HepG2 (cell line): ENCODE data around the gene ADGRG1. TPM values are rescaled to one million over a fixed set of nuclear protein-coding genes. Genes with fewer than 3 reads are reported as not detected.

Experiments
- ATAC-seq: fragments of 200-7000 bp; cut with Tn5 transposase; 3 replicates; pipeline ENCODE4 v1.9.1; 2020; ENCODE audit warnings: mild to moderate bottlenecking, moderate library complexity
- BruUV-seq: library from RNA; stranded (reverse); fragments of 400-500 nt; replicated peaks from 2 replicates; lab custom pipeline; 2021; lab: Mats Ljungman, UMichigan
- CTCF ChIA-PET: fragments of 300-600 bp; formaldehyde crosslinking; extraction: SDS; loops from one replicate; lab custom pipeline; 2021; ENCODE audit warnings: low total read pairs, inconsistent platforms, low intra/inter-chr PET ratio; lab: Yijun Ruan, JAX
- POLR2A ChIA-PET: fragments of 350-600 bp; sonication (Branson Sonifier 250); formaldehyde crosslinking; loops from one replicate; lab custom pipeline; 2020; ENCODE audit warnings: antibody characterized with exemption, inconsistent platforms; lab: Yijun Ruan, JAX
- DNase-seq: peaks from one replicate; pipeline ENCODE4 v3.0.0-alpha.2; 2015; ENCODE audit warnings: low spot score
- FAIRE-seq: peaks from 3 replicates; lab custom pipeline; 2011; peaks lifted over from hg19 to GRCh38; lab: Jason Lieb, UNC
- H2AFZ ChIP-seq: one replicate; pipeline ENCODE4 v1.6.1; 2011; ENCODE audit warnings: low read length, inconsistent platforms
- H3K27ac ChIP-seq: fragments of 300-600 bp; 3 replicates; pipeline ENCODE4 v1.8.0; 2011; ENCODE audit warnings: mixed run types, mild to moderate bottlenecking, mixed read lengths, low read length, inconsistent platforms; ENCODE audit not compliant: insufficient read depth; ENCODE audit errors: extremely low read length
- H3K27me3 ChIP-seq, 2 experiments: fragments of 200-600 bp in 1 of 2; 2 replicates in 1 of 2; 3 replicates in 1 of 2; pipeline versions ENCODE4 v1.6.0 to v1.8.0; 2011; ENCODE audit warnings: low read length in 2 of 2, mild to moderate bottlenecking in 2 of 2, moderate library complexity in 2 of 2, inconsistent platforms in 1 of 2; ENCODE audit not compliant: insufficient read depth in 2 of 2, control insufficient read depth in 1 of 2
- H3K36me3 ChIP-seq, 2 experiments: fragments of 200-600 bp in 1 of 2; replicated peaks in 1 of 2; 2 replicates in 1 of 2; 3 replicates in 1 of 2; pipeline versions ENCODE4 v1.5.1 to v1.8.0; 2011; ENCODE audit warnings: low read length in 2 of 2, inconsistent platforms in 1 of 2; ENCODE audit not compliant: insufficient read depth in 2 of 2, control insufficient read depth in 1 of 2
- H3K4me1 ChIP-seq: 2 replicates; pipeline ENCODE4 v1.5.1; 2012; ENCODE audit warnings: low read length, inconsistent platforms; ENCODE audit not compliant: insufficient read depth
- H3K4me2 ChIP-seq: 2 replicates; pipeline ENCODE4 v1.6.0; 2011; ENCODE audit warnings: low read depth, low read length, inconsistent platforms
- H3K4me3 ChIP-seq, 3 experiments: fragments of 200-600 bp in 1 of 3; sonication (generic), shearing (Covaris generic) in 1 of 3; replicated peaks in 1 of 3; 2 replicates each; pipeline ENCODE4 v1.5.1; 2011 to 2016; ENCODE audit warnings: low read length in 3 of 3, inconsistent platforms in 2 of 3, low read depth in 2 of 3, mild to moderate bottlenecking in 2 of 3, control low read depth in 1 of 3, mixed read lengths in 1 of 3; ENCODE audit not compliant: insufficient read depth in 1 of 3
- H3K79me2 ChIP-seq: one replicate; pipeline ENCODE4 v1.6.1; 2011; ENCODE audit warnings: low read length, inconsistent platforms; ENCODE audit not compliant: insufficient read depth
- H3K9ac ChIP-seq: 2 replicates; pipeline ENCODE4 v1.6.0; 2011; ENCODE audit warnings: mild to moderate bottlenecking, low read depth, low read length, inconsistent platforms; ENCODE audit not compliant: insufficient read depth
- H3K9me3 ChIP-seq: 2 replicates; pipeline ENCODE4 v1.5.1; 2012; ENCODE audit warnings: mild to moderate bottlenecking, low read length
- H4K20me1 ChIP-seq: 2 replicates; pipeline ENCODE4 v1.6.0; 2011; ENCODE audit warnings: inconsistent platforms, mild to moderate bottlenecking, low read length, moderate library complexity; ENCODE audit not compliant: insufficient read depth
- AGO2 ChIP-seq: fragments of 200-400 bp; formaldehyde crosslinking; optimal IDR thresholded peaks from 2 replicates; pipeline ENCODE3; 2017; ENCODE audit warnings: mild to moderate bottlenecking, low read depth, low read length, moderate library complexity
- AKAP8 ChIP-seq: sonication (generic); formaldehyde crosslinking; IDR thresholded peaks from 2 replicates; pipeline ENCODE4 v1.5.1; 2020; ENCODE audit warnings: mild to moderate bottlenecking, missing genetic modification reagents
- CEBPB ChIP-seq: IDR thresholded peaks from 2 replicates; pipeline ENCODE4 v1.6.1; 2011; ENCODE audit warnings: low read depth, low read length, improper control_type of control experiment, borderline replicate concordance
- CEBPG ChIP-seq: IDR thresholded peaks from 2 replicates; pipeline ENCODE4 v1.6.1; 2016
- CHCHD3 ChIP-seq: sonication (generic); formaldehyde crosslinking; IDR thresholded peaks from 2 replicates; pipeline ENCODE4 v1.8.0; 2022; ENCODE audit warnings: mild to moderate bottlenecking, missing genetic modification reagents, moderate library complexity
- GABPA ChIP-seq, 2 experiments: IDR thresholded peaks; 2 replicates each; pipeline ENCODE4 v1.6.1; 2011 to 2016; ENCODE audit warnings: low read depth in 2 of 2, low read length in 1 of 2, missing biosample characterization in 1 of 2, missing genetic modification characterization in 1 of 2
- HMG20B ChIP-seq: conservative IDR thresholded peaks from 2 replicates; pipeline ENCODE4 v1.6.1; 2016; ENCODE audit warnings: missing genetic modification reagents, missing compliant biosample characterization
- JUN ChIP-seq: sonication (generic); formaldehyde crosslinking; IDR thresholded peaks from 2 replicates; pipeline ENCODE4 v1.4.0; 2020; ENCODE audit warnings: mild to moderate bottlenecking, missing genetic modification reagents
- MXD4 ChIP-seq: IDR thresholded peaks from 2 replicates; pipeline ENCODE4 v1.6.1; 2016; ENCODE audit warnings: mild to moderate bottlenecking, missing biosample characterization, missing genetic modification reagents
- NAIF1 ChIP-seq: sonication (generic); formaldehyde crosslinking; IDR thresholded peaks from 2 replicates; pipeline ENCODE4 v1.5.0; 2020; ENCODE audit warnings: mild to moderate bottlenecking, missing genetic modification reagents, borderline replicate concordance
- PAF1 ChIP-seq: IDR thresholded peaks from 2 replicates; pipeline ENCODE4 v1.6.1; 2016; ENCODE audit warnings: missing genetic modification reagents, missing compliant biosample characterization
- TAF1 ChIP-seq: sonication (generic); formaldehyde crosslinking; IDR thresholded peaks from 2 replicates; pipeline ENCODE4 v1.4.0; 2020; ENCODE audit warnings: missing genetic modification reagents
- TCF12 ChIP-seq, 2 experiments: fragments of 450-650 bp in 1 of 2; sonication (generic) in 1 of 2; formaldehyde crosslinking in 1 of 2; IDR thresholded peaks; 2 replicates each; pipeline versions ENCODE4 v1.6.1 to v1.8.0; 2017 to 2022; ENCODE audit warnings: antibody characterized with exemption in 1 of 2, mild to moderate bottlenecking in 1 of 2, missing genetic modification reagents in 1 of 2, moderate library complexity in 1 of 2
- TEAD3 ChIP-seq: optimal IDR thresholded peaks from 2 replicates; pipeline ENCODE3; 2016; ENCODE audit warnings: borderline replicate concordance
- ZMAT3 ChIP-seq: sonication (generic); formaldehyde crosslinking; conservative IDR thresholded peaks from 2 replicates; pipeline ENCODE4 v1.7.0; 2021; ENCODE audit warnings: missing genetic modification reagents
- ZMYM3 ChIP-seq: sonication (generic); formaldehyde crosslinking; IDR thresholded peaks from 2 replicates; pipeline ENCODE4 v1.5.1; 2020; ENCODE audit warnings: mild to moderate bottlenecking, missing genetic modification reagents
- ZNF251 ChIP-seq: sonication (generic); formaldehyde crosslinking; IDR thresholded peaks from 2 replicates; pipeline ENCODE4 v1.9.0; 2021; ENCODE audit warnings: mild to moderate bottlenecking, missing genetic modification reagents
- WGBS: methylation state at CpG from one replicate; pipeline ENCODE4 v1.1.6; 2017; ENCODE audit warnings: low lambda C conversion rate; 5-methylcytosine and 5-hydroxymethylcytosine counted together
- in situ Hi-C: cut with HindIII; loops from 2 replicates; pipeline ENCODE4 v1.10.0; 2017; ENCODE audit warnings: low pct_unique_long_range_greater_than_20kb; ENCODE audit not compliant: extremely low pct_ligation_motif_present
- intact Hi-C: fragments of 100-400 bp; cut with micrococcal nuclease; formaldehyde crosslinking; loops from one replicate; pipeline ENCODE4 v1.10.0; 2022; ENCODE audit not compliant: unreplicated experiment
- polyA plus RNA-seq, 8 experiments: library from polyadenylated mRNA; depleted of rRNA in 3 of 8; stranded (reverse) in 7 of 8; unstranded in 1 of 8; fragments of >200 nt; fragmentation: Illumina TruSeq in 4 of 8; extraction: Trizol in 4 of 8; gene quantifications; 2 replicates each; pipeline versions ENCODE4 v1.2.1 to v1.2.3, GENCODE V29; 2011 to 2016; ENCODE audit warnings: low read depth in 4 of 8, missing spikeins in 1 of 8, mixed read lengths in 1 of 8; ENCODE audit not compliant: insufficient read depth in 1 of 8
- total RNA-seq, 5 experiments: library from RNA; depleted of rRNA; stranded (reverse); fragments of >200 nt; fragmentation: Illumina TruSeq; extraction: Trizol; gene quantifications; 2 replicates each; pipeline ENCODE4 v1.2.3, GENCODE V29; 2016; ENCODE audit warnings: low read depth in 1 of 5
- TF ChIP-seq, protein P1 (sequence below), 2 experiments: fragments of 450-650 bp in 1 of 2; sonication (generic) in 1 of 2; formaldehyde crosslinking; IDR thresholded peaks; 2 replicates each; pipeline versions ENCODE4 v1.5.0 to v1.8.0; 2020 to 2022; ENCODE audit warnings: mild to moderate bottlenecking in 1 of 2, missing genetic modification reagents in 1 of 2
- TF ChIP-seq, protein P2 (sequence below): sonication (generic); formaldehyde crosslinking; IDR thresholded peaks from 2 replicates; pipeline ENCODE4 v1.5.0; 2020; ENCODE audit warnings: mild to moderate bottlenecking, missing genetic modification reagents

ADGRG1 gene
- total and polyA plus RNA-seq, 2 of the 13 experiments (the other 11 are each of a cell fraction or from before 2014, with no cell fraction given) = 2.7 to 5.9 TPM

DNA sequence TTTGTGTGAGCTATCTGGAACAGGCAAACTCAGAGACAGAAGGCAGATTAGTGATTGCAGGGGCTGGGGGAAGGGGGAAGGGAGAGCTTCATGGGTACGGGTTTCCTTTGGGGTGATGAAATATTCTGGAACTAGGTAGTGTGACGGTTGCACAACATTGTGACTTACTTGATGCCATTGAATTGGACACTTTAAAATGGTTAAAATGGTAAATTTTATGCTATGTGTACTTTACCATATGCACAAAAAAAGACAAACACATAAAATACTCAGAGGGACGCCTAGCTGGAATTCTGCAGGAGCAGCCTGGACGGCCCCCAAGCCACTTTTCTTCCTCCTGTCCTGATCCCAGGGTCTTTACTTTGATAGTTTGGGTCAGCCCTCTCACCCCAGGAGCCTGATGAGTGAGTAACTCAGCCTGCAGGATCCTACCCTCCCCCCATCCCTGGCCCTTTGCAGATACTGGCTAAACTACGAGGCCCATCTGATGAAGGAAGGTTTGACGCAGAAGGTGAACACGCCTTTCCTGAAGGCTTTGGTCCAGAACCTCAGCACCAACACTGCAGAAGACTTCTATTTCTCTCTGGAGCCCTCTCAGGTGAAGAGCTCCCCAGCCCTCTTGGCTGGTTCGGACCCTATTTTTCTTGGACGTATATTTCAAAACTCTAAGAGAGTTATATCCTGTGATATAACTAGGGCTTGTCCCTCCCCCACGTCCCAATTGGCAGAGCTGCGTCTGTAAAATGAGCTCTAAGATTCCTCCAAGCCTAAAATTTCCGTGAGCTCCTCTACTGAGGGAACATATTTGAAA, 47.5 kb downstream of the ADGRG1 start:
- ATAC-seq (no peak), DNase-seq (no peak), FAIRE-seq (no peak)
- POLR2A ChIA-PET = interaction anchor here (0.6 to 2.6 kb wide), 3 partner anchors 8 to 189 kb away, joined by 3 to 12 read pairs (median 3); partner anchors contain the start of genes ADGRG3 and KATNB1
- H3K9me3 ChIP-seq = no peaks in the 10 kb centered on the region
- BruUV-seq = no TSS peak
- H3K4me1 ChIP-seq = peaks cover 57% of the 10 kb centered on the region
- in situ Hi-C loops = no loop called here
- H2AFZ ChIP-seq = no peak overlapping the region
- H3K27ac ChIP-seq = no peak overlapping the region
- H3K4me2 ChIP-seq = no peak overlapping the region
- CTCF ChIA-PET = no interaction called here
- TF ChIP-seq TAF1 (CRISPR knock-in tag) (no peak), AKAP8 (CRISPR knock-in tag) (no peak), TEAD3 (CRISPR knock-in tag) (no peak), ZMAT3 (CRISPR knock-in tag) (no peak), TCF12 (IDR thresholded peaks at IDR 0.05) (no peak), TCF12 (CRISPR knock-in tag; IDR thresholded peaks at IDR 0.05) (no peak), MXD4 (CRISPR knock-in tag) (no peak), CHCHD3 (CRISPR knock-in tag) (no peak), AGO2 (no peak), GABPA (IDR thresholded peaks at IDR 0.05; ENCODE audit: low read depth, low read length) (no peak), GABPA (CRISPR knock-in tag; IDR thresholded peaks at IDR 0.05; ENCODE audit: low read depth) (no peak), ZMYM3 (CRISPR knock-in tag) (no peak), CEBPG (peak; percentile 38), CEBPB (peak; percentile 80), ZNF251 (CRISPR knock-in tag) (no peak), JUN (no peak), HMG20B (CRISPR knock-in tag) (no peak), NAIF1 (CRISPR knock-in tag) (no peak), PAF1 (no peak)
- TF ChIP-seq, protein P1, sequence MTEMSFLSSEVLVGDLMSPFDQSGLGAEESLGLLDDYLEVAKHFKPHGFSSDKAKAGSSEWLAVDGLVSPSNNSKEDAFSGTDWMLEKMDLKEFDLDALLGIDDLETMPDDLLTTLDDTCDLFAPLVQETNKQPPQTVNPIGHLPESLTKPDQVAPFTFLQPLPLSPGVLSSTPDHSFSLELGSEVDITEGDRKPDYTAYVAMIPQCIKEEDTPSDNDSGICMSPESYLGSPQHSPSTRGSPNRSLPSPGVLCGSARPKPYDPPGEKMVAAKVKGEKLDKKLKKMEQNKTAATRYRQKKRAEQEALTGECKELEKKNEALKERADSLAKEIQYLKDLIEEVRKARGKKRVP (CRISPR knock-in tag; IDR thresholded peaks at IDR 0.05) = peak in 1 of 2 experiments; percentile 39; a peak in 1 of 4 replicates
- TF ChIP-seq, protein P2, sequence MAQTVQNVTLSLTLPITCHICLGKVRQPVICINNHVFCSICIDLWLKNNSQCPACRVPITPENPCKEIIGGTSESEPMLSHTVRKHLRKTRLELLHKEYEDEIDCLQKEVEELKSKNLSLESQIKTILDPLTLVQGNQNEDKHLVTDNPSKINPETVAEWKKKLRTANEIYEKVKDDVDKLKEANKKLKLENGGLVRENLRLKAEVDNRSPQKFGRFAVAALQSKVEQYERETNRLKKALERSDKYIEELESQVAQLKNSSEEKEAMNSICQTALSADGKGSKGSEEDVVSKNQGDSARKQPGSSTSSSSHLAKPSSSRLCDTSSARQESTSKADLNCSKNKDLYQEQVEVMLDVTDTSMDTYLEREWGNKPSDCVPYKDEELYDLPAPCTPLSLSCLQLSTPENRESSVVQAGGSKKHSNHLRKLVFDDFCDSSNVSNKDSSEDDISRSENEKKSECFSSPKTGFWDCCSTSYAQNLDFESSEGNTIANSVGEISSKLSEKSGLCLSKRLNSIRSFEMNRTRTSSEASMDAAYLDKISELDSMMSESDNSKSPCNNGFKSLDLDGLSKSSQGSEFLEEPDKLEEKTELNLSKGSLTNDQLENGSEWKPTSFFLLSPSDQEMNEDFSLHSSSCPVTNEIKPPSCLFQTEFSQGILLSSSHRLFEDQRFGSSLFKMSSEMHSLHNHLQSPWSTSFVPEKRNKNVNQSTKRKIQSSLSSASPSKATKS (CRISPR knock-in tag) = no peak
- TF ChIP-seq, all 625 proteins: peak for 3
- no peak overlapping the region for H3K9ac ChIP-seq
- no peaks in the 10 kb centered on the region for H3K36me3 ChIP-seq
- H3K79me2 ChIP-seq = no peaks in the 10 kb centered on the region
- H3K27me3 ChIP-seq = no peaks in the 10 kb centered on the region
- H3K4me3 ChIP-seq = no peak overlapping the region
- H4K20me1 ChIP-seq = no peaks in the 10 kb centered on the region
- WGBS = 71% methylated on average over 12 of the region's 12 CpGs
- intact Hi-C loops = loop anchor here (2.0 kb wide), 1 partner anchor 45 kb away; no protein-coding TSS in a partner anchor
